GM18502 (cell line): ENCODE measurements around the gene GREB1L.

Experiments
- ATAC-seq: cut with Tn5 transposase; IDR thresholded peaks from one replicate; pipeline ENCODE4 v1.9.1; 2021; ENCODE audit warnings: mild to moderate bottlenecking; ENCODE audit not compliant: unreplicated experiment, poor library complexity

The GREB1L gene

GRCh38 chr18:21526463-21526862, 284.4 kb downstream of the GREB1L start:
- no peak for ATAC-seq

GRCh38 chr18:21534327-21534726, 292.3 kb downstream of the GREB1L start:
- no peak for ATAC-seq

- ATAC-seq: no peak
Observed at GRCh38 chr18:21538230-21538629, 296.2 kb downstream of the GREB1L start.

- ATAC-seq: no peak
Observed at GRCh38 chr18:21546423-21546822, 304.4 kb downstream of the GREB1L start.

GRCh38 chr18:21548647-21549046, 306.6 kb downstream of the GREB1L start:
- no peak for ATAC-seq

GRCh38 chr18:21550510-21550970, 308.5 kb downstream of the GREB1L start:
- no peak for ATAC-seq

GRCh38 chr18:21557607-21558253, 315.7 kb downstream of the GREB1L start:
- no peak for ATAC-seq

- no peak for ATAC-seq
Observed at GRCh38 chr18:21559195-21559594, 317.2 kb downstream of the GREB1L start.

- no peak for ATAC-seq
Observed at GRCh38 chr18:21571772-21572171, 329.7 kb downstream of the GREB1L start.
